Midbrain (tissue), 1 donor: Measurements from ENCODE around the gene GRIN1.
"Not testable (repeated sequence)": the region's sequence is repeated elsewhere in the genome, so short reads cannot be mapped to it uniquely, and the experiment has no call there.

Source experiments
- DNase-seq: peaks from one replicate; lab custom pipeline; 2025; lab: John Stamatoyannopoulos, UW

Gene GRIN1

GRCh38 chr9:137111788-137112563, 27.0 kb upstream of the GRIN1 start:
- no peak for DNase-seq

- no peak for DNase-seq
Observed at GRCh38 chr9:137112564-137113384, 26.2 kb upstream of the GRIN1 start.

GRCh38 chr9:137113385-137114159, 25.4 kb upstream of the GRIN1 start:
- DNase-seq = no peak

GRCh38 chr9:137114220-137114612, 24.7 kb upstream of the GRIN1 start:
- DNase-seq = no peak

GRCh38 chr9:137114613-137115393, 24.2 kb upstream of the GRIN1 start, which contains the start of gene DPP7:
Gene DPP7 (minus strand): TSS chr9:137114733. CDS start chr9:137114713, 20 bp downstream.
- peak; percentile 82 for DNase-seq

- no peak for DNase-seq
Observed at GRCh38 chr9:137115394-137116026, 23.4 kb upstream of the GRIN1 start.

GRCh38 chr9:137116027-137116507, 22.9 kb upstream of the GRIN1 start:
- DNase-seq = peak; percentile 12

GRCh38 chr9:137116728-137117127, 22.2 kb upstream of the GRIN1 start:
- DNase-seq = no peak

GRCh38 chr9:137117269-137117731, 21.7 kb upstream of the GRIN1 start:
- no peak for DNase-seq

GRCh38 chr9:137118092-137118603, 20.8 kb upstream of the GRIN1 start:
- not testable (repeated sequence) for DNase-seq

GRCh38 chr9:137121927-137122795, 16.8 kb upstream of the GRIN1 start:
- DNase-seq = not testable (repeated sequence)

- not testable (repeated sequence) for DNase-seq
Observed at GRCh38 chr9:137122796-137123467, 16.0 kb upstream of the GRIN1 start.

GRCh38 chr9:137123468-137123837, 15.5 kb upstream of the GRIN1 start:
- DNase-seq = no peak

GRCh38 chr9:137123952-137124462, 14.9 kb upstream of the GRIN1 start:
- DNase-seq = not testable (repeated sequence)

GRCh38 chr9:137126786-137127185, 12.2 kb upstream of the GRIN1 start:
- no peak for DNase-seq

GRCh38 chr9:137127301-137128157, 11.4 kb upstream of the GRIN1 start:
- no peak for DNase-seq

- no peak for DNase-seq
Observed at GRCh38 chr9:137128158-137128861, 10.6 kb upstream of the GRIN1 start.
